Measurements from ENCODE around the gene HMGCR.
"Not testable (repeated sequence)": the region's sequence is repeated elsewhere in the genome, so short reads cannot be mapped to it uniquely, and the experiment has no call there.

Gene HMGCR

GRCh38 chr5:75336615-75337336 is at the start of gene HMGCR:
TSS of gene HMGCR (plus strand) at chr5:75337220. CDS start at chr5:75342606, 5,386 bp downstream.
- in situ Hi-C loops (cut with MboI; ENCODE audit: low sequenced_read_pairs, unreplicated experiment): no loop called here
- TF ChIP-seq, protein P1, sequence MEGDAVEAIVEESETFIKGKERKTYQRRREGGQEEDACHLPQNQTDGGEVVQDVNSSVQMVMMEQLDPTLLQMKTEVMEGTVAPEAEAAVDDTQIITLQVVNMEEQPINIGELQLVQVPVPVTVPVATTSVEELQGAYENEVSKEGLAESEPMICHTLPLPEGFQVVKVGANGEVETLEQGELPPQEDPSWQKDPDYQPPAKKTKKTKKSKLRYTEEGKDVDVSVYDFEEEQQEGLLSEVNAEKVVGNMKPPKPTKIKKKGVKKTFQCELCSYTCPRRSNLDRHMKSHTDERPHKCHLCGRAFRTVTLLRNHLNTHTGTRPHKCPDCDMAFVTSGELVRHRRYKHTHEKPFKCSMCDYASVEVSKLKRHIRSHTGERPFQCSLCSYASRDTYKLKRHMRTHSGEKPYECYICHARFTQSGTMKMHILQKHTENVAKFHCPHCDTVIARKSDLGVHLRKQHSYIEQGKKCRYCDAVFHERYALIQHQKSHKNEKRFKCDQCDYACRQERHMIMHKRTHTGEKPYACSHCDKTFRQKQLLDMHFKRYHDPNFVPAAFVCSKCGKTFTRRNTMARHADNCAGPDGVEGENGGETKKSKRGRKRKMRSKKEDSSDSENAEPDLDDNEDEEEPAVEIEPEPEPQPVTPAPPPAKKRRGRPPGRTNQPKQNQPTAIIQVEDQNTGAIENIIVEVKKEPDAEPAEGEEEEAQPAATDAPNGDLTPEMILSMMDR (IDR thresholded peaks at IDR 0.05; ENCODE audit: borderline replicate concordance, control extremely low read depth, extremely low read depth, insufficient read depth, missing control alignments): peak; percentile 36
- DNase-seq (ENCODE audit: low spot score): peak; percentile 94

GRCh38 chr5:75291844-75292243 is 45.2 kb upstream of the HMGCR start:
- in situ Hi-C loops (cut with MboI; ENCODE audit: low sequenced_read_pairs, unreplicated experiment); DNase-seq (ENCODE audit: low spot score): not testable (repeated sequence)

DNA sequence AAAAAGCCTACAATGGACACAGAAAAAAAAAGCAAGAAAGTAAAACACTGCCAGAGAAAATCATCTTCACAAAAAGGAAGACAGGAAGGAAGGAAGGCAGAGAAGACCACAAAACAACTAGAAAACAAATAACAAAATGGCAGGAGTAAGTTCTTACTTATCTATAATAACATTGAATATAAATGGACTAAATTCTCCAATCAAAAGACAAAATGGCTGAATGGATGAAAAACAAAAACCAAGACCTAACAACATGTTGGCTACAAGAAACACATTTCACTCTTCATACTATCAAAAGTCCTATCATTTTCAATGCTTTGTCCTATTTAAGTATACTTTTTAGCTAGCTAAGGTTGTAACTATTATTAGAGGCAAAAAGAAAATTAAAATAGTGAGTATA is 36.9 kb upstream of the HMGCR start:
- in situ Hi-C loops (cut with MboI; ENCODE audit: low sequenced_read_pairs, unreplicated experiment): no loop called here
- DNase-seq (ENCODE audit: low spot score): no peak
- TF ChIP-seq, protein P1 (IDR thresholded peaks at IDR 0.05; ENCODE audit: borderline replicate concordance, control extremely low read depth, extremely low read depth, insufficient read depth, missing control alignments): no peak

DNA sequence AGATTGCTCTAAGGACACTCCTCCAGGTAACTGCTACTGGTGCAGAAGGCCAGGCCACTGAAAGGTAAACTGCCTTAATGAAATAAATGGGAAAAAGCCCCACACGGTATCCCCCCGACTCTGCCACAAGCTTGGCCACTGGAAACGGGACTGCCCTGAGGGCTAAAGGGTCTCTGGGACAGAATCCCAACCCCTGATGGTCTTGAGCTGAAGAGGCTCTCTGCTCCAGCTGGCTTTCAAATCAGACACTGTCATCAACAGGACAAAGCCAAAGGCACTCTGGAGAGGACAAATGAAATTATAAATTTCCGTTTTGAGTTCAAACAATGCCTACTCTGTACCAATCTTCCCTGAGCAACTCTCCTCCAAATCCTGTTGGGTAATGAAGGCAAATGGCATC is 33.6 kb upstream of the HMGCR start:
- in situ Hi-C loops (cut with MboI; ENCODE audit: low sequenced_read_pairs, unreplicated experiment): no loop called here
- DNase-seq (ENCODE audit: low spot score): no peak
- TF ChIP-seq, protein P1 (IDR thresholded peaks at IDR 0.05; ENCODE audit: borderline replicate concordance, control extremely low read depth, extremely low read depth, insufficient read depth, missing control alignments): no peak

DNA sequence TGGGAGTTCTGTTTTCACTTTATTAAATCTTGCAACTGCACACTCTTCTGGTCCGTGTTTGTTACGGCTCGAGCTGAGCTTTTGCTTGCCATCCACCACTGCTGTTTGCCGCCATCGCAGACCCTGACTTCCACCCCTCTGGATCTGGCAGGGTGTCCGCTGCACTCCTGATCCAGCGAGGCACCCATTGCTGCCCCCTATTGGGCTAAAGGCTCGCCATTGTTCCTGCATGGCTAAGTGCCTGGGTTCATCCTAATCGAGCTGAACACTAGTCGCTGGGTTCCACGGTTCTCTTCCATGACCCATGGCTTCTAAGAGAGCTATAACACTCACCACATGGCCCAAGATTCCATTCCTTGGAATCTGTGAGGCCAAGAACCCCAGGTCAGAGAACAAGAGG is 32.5 kb upstream of the HMGCR start:
- DNase-seq (ENCODE audit: low spot score); in situ Hi-C loops (cut with MboI; ENCODE audit: low sequenced_read_pairs, unreplicated experiment): not testable (repeated sequence)

- in situ Hi-C loops (cut with MboI; ENCODE audit: low sequenced_read_pairs, unreplicated experiment): no loop called here
- TF ChIP-seq, protein P1 (IDR thresholded peaks at IDR 0.05; ENCODE audit: borderline replicate concordance, control extremely low read depth, extremely low read depth, insufficient read depth, missing control alignments): no peak
- DNase-seq (ENCODE audit: low spot score): no peak
These were observed 30.3 kb upstream of the HMGCR start for GRCh38 chr5:75306746-75307145.

GRCh38 chr5:75310212-75310611 is 26.8 kb upstream of the HMGCR start:
- DNase-seq (ENCODE audit: low spot score): no peak
- TF ChIP-seq, protein P1 (IDR thresholded peaks at IDR 0.05; ENCODE audit: borderline replicate concordance, control extremely low read depth, extremely low read depth, insufficient read depth, missing control alignments): no peak
- in situ Hi-C loops (cut with MboI; ENCODE audit: low sequenced_read_pairs, unreplicated experiment): no loop called here

- in situ Hi-C loops (cut with MboI; ENCODE audit: low sequenced_read_pairs, unreplicated experiment); DNase-seq (ENCODE audit: low spot score): not testable (repeated sequence)
These were observed 17.9 kb upstream of the HMGCR start for GRCh38 chr5:75319148-75319547.

Data from GM13976 (cell line).